Thymus (tissue), 11 donors: Measurements from ENCODE around the gene BMS1. TPM values are rescaled to one million over a fixed set of nuclear protein-coding genes. Genes with fewer than 3 reads are reported as not detected.
"Not testable (repeated sequence)": the region's sequence is repeated elsewhere in the genome, so short reads cannot be mapped to it uniquely, and the experiment has no call there.

Source experiments
- DNase-seq, 9 donors: peaks; one replicate each; pipeline ENCODE4 v3.0.0-alpha.2; 2013; ENCODE audit warnings: low spot score in 9 of 9, low read depth in 6 of 9, missing footprints in 1 of 9
- H3K27ac ChIP-seq, 2 donors: one replicate each; pipeline ENCODE4 v1.5.1; 2013; ENCODE audit warnings: control low read depth in 1 of 2, low read depth in 1 of 2, low read length in 1 of 2, mild to moderate bottlenecking in 1 of 2, moderate library complexity in 1 of 2
- H3K27me3 ChIP-seq, 2 donors: one replicate each; pipeline ENCODE4 v1.5.1; 2013; ENCODE audit warnings: low read length in 1 of 2; ENCODE audit not compliant: control insufficient read depth in 2 of 2, insufficient read depth in 1 of 2
- H3K36me3 ChIP-seq, 2 donors: one replicate each; pipeline ENCODE4 v1.5.1; 2013; ENCODE audit warnings: low read length in 1 of 2, mild to moderate bottlenecking in 1 of 2, moderate library complexity in 1 of 2; ENCODE audit not compliant: control insufficient read depth in 2 of 2, insufficient read depth in 2 of 2
- H3K4me1 ChIP-seq, 2 donors: one replicate each; pipeline ENCODE4 v1.5.1; 2013; ENCODE audit warnings: low read length in 2 of 2; ENCODE audit not compliant: control insufficient read depth in 2 of 2, insufficient read depth in 2 of 2
- H3K4me3 ChIP-seq, 2 donors: one replicate each; pipeline ENCODE4 v1.5.1; 2013; ENCODE audit warnings: low read length in 2 of 2, control low read depth in 1 of 2, mild to moderate bottlenecking in 1 of 2
- H3K9me3 ChIP-seq, 2 donors: one replicate each; pipeline ENCODE4 v1.5.1; 2013; ENCODE audit warnings: low read length in 1 of 2, mild to moderate bottlenecking in 1 of 2; ENCODE audit not compliant: control insufficient read depth in 2 of 2, insufficient read depth in 1 of 2
- WGBS: extraction: QIAGEN DNeasy Blood & Tissue Kit; methylation state at CpG from one replicate; pipeline ENCODE4 v1.1.7; 2013; 5-methylcytosine and 5-hydroxymethylcytosine counted together
- polyA plus RNA-seq: library from polyadenylated mRNA; stranded (reverse); fragments of 200-250 nt; gene quantifications from one replicate; pipeline ENCODE4 v1.2.3, GENCODE V29; 2013
- total RNA-seq: library from RNA; stranded (reverse); fragments of 120-200 nt; gene quantifications from one replicate; pipeline ENCODE4 v1.2.4, GENCODE V29; 2013
- donor health status: healthy.

BMS1 gene
- total and polyA plus RNA-seq, 2 donors: 10.1 to 15.0 TPM

DNA sequence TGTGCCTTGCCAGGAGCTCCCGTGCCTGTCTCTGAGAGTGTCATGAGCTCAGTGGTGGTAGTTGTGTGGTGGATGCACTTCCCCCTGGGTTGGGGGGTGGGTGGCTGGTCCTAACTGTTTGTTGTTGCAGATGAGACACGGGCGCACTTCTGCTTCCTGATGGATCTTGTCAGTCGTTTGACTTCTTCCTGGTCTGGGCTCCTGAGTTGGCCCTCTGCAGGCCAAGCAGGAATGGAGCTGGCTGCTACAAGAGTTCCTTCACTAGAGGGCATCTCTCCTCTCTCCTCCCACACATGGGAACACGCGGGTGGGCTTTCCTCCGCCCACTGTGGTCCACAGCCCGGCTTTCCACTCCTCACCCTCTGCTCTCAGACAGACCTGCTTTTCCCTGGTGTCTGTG lies 82.0 kb downstream of the BMS1 start:
- Histone ChIP-seq H3K27me3 (peaks cover 14 to 34% of the 10 kb centered on the region in 2 donors), H3K4me3 (no peak overlapping the region), H3K27ac (no peak overlapping the region), H3K9me3 (no peaks in the 10 kb centered on the region), H3K4me1 (peaks cover 0 to 3% of the 10 kb centered on the region in 2 donors), H3K36me3 (no peaks in the 10 kb centered on the region)
- DNase-seq: no peak
- WGBS: 26% methylated on average over 8 of the region's 8 CpGs

DNA sequence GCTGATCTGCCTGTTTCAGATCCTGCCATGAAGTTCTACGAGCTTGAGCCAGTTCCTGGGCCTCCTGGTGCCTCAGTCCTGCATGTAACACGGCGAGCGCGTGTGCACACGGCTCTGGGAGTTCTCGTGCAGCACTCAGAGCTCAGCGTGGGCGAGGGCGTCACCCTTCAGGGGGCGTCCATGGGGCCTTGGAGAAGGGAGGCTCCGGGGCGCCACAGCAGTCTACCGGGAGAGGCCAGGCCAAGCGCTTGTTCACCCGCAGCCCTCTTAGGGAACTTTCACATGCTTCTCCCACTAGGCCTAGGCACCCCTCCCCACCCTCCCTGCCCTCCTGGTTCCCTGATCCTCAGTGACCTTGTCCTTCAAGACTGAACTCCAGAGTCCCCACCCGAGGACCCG lies 83.1 kb downstream of the BMS1 start:
- Histone ChIP-seq H3K27ac (no peak overlapping the region), H3K36me3 (no peaks in the 10 kb centered on the region), H3K4me3 (no peak overlapping the region), H3K27me3 (peaks cover 14 to 34% of the 10 kb centered on the region in 2 donors), H3K9me3 (no peaks in the 10 kb centered on the region), H3K4me1 (peaks cover 0 to 3% of the 10 kb centered on the region in 2 donors)
- WGBS: 80% methylated on average over 18 of the region's 18 CpGs
- no peak for DNase-seq

DNA sequence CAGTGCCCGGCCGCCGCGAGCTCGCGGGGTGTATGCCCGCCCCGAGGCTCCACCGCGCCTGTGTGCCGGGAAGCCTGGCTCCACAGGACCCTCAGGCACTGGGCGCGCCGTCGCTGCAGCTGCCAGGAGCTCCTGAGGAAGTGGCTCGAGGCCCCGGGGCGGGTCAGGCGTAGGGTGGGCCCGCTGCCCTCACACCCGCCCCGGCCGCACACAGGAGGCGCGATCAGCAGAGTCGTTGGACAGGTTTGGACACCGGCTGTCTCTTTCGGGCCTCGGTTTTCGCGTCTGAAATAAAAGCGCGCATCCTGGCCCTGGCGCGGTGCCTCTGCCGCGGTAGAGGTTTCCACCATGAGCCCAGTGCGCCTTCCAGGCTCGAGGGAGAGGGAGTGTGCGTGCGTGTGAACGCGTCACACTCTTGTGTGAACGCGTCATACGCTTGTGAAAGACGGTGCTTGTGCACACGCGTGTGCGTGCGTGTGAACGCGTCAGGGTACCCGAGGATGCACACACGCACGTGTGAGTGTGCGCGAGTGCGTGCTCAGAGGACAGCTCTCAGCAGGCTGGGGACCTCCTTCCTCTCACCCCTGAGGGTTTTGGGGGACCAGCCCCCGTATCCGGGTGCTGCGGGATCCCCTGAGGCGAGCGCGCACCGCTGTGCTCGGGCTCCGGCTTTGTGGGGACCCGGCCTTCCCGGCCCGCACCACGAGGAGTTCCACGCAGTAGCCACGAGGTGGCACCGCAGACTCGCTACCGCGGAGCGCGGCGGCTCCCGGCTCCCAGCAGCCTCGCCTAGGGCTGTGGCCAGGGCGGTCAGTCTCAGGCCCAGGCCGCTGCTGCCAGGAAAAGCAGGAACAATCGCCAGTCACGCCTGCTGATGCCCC lies 83.8 kb downstream of the BMS1 start:
- peak in 7 of 9 donors; percentile 2 to 40 (median 10) for DNase-seq
- Histone ChIP-seq H3K4me3 (no peak overlapping the region), H3K27ac (no peak overlapping the region), H3K27me3 (peaks cover 14 to 34% of the 10 kb centered on the region in 2 donors), H3K9me3 (no peaks in the 10 kb centered on the region), H3K4me1 (peaks cover 0 to 3% of the 10 kb centered on the region in 2 donors), H3K36me3 (no peaks in the 10 kb centered on the region)
- WGBS: 4% methylated on average over 87 of the region's 87 CpGs

DNA sequence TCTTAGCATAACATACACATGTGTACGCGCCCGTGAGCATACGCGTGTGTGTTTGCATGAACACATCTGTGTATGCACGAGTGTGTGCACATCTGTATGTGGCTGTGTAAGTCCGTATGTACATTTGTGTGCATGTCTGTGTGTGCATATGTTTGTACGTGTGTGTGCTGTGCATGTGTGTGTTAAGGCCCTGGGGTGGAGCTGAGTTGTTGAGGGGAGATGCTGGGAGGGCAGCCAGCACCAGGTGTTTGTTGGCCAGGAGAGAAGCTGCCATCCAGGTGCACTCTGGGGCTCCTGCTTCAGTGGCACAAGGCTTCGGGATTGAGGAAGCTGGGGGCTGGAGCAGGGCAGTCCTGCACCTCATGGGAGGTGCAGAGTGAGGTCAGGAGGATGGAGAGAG lies 85.0 kb downstream of the BMS1 start:
- H3K4me1 ChIP-seq: peaks cover 0 to 3% of the 10 kb centered on the region in 2 donors
- no peaks in the 10 kb centered on the region for H3K36me3 ChIP-seq
- H3K27ac ChIP-seq: no peak overlapping the region
- WGBS: 96% methylated on average over 9 of the region's 9 CpGs
- DNase-seq: no peak
- H3K4me3 ChIP-seq: no peak overlapping the region
- H3K27me3 ChIP-seq: peaks cover 14 to 34% of the 10 kb centered on the region in 2 donors
- no peaks in the 10 kb centered on the region for H3K9me3 ChIP-seq

DNA sequence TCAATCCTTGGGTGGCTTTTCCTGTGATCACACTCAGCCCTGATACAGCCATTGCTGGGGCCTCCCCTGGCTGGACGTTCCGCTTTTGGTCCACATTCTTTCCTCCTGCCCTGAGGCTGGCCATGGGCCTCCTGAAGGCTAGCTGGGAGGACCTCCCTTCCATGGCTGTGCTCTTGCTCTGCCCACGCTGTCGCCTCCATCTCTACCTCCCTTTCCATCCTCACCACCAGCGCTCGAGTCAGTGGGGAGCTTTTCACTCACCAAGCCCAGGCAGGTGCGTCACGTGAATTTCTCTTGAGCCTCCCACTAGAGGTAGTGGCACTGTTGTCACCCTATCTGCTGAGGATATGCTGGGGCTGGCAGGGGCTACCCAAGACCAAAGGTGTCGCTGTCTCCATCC lies 85.9 kb downstream of the BMS1 start:
- WGBS: 96% methylated on average over 9 of the region's 9 CpGs
- H3K27ac ChIP-seq: no peak overlapping the region
- peaks cover 0 to 3% of the 10 kb centered on the region in 2 donors for H3K4me1 ChIP-seq
- H3K27me3 ChIP-seq: peaks cover 14 to 31% of the 10 kb centered on the region in 2 donors
- DNase-seq: no peak
- no peak overlapping the region for H3K4me3 ChIP-seq
- no peaks in the 10 kb centered on the region for H3K36me3 ChIP-seq
- no peaks in the 10 kb centered on the region for H3K9me3 ChIP-seq

DNA sequence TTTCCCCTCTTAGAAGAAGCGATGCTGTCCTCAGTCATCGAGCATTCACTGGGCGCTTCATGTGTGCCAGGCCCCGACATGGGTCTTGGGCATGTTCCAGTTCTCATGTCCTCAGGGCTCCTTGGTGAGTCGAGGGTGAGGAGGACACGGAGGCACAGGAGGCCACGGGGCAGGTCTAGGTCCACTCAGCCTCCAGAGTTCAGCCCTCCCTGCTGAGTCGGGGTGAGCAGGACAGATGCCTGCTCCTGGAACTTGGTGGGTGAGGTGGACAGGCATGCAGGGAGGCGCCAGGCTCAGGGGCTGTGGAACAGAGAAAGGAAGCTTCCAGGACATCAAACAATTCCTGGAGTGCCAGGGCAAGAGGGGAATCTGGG lies 87.4 kb downstream of the BMS1 start:
- 96% methylated on average over 9 of the region's 9 CpGs for WGBS
- H3K36me3 ChIP-seq: no peaks in the 10 kb centered on the region
- no peaks in the 10 kb centered on the region for H3K9me3 ChIP-seq
- H3K27me3 ChIP-seq: peaks cover 12 to 22% of the 10 kb centered on the region in 2 donors
- peaks cover 0 to 3% of the 10 kb centered on the region in 2 donors for H3K4me1 ChIP-seq
- H3K27ac ChIP-seq: no peak overlapping the region
- H3K4me3 ChIP-seq: no peak overlapping the region
- DNase-seq: no peak

DNA sequence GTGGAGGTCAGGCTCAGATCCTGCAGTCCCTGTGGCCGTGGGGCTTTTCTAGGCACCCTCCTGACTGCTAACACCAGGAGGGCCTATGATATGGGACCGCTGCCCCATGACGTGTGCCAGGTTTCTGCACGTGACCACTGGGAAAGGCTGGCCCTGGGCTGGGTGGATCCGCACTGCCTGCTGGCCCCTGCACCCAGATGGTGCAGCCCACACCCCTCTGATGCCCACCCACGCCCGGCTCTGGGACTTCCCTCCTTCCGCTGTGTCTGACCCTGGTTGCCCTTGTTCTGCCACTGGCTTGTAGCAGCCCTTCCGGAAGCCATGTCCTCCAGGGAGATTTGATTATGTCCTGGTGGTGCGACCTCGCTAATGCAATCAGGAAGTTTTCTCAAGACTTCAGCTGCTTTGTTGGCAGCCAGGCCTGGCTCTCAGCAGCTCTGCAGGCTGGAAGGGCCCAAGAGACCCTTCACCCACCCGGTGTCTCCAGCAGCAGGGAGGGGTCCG lies 88.6 kb downstream of the BMS1 start:
- not testable (repeated sequence) for H3K4me1 ChIP-seq, H3K9me3 ChIP-seq, H3K4me3 ChIP-seq, H3K36me3 ChIP-seq, H3K27ac ChIP-seq, H3K27me3 ChIP-seq, DNase-seq
- 90% methylated on average over 13 of the region's 13 CpGs for WGBS

DNA sequence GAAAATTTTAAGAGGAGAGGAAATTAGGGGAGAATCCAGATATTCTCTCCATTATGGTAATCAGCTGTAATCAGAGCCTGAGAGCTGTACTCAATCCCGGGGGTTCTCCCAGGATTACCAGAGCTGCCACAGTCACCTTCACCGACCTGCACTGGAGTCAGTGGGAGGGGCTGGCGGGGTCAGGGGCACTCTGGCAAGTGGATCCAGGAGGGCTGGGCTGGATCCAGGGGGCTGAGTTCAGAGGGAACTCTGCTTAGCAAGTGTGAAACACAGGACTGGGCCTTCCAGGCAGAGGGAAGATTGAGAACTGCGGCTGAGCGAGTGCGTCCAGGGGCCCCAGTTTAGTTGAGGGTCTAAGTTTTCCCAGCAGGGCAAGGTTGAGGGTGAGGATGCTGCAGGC lies 89.2 kb downstream of the BMS1 start:
- no peak overlapping the region for H3K4me3 ChIP-seq
- H3K4me1 ChIP-seq: no peaks in the 10 kb centered on the region
- no peak overlapping the region for H3K27ac ChIP-seq
- H3K36me3 ChIP-seq: no peaks in the 10 kb centered on the region
- H3K9me3 ChIP-seq: no peaks in the 10 kb centered on the region
- DNase-seq: no peak
- 96% methylated on average over 6 of the region's 6 CpGs for WGBS
- peaks cover 0 to 3% of the 10 kb centered on the region in 2 donors for H3K27me3 ChIP-seq

DNA sequence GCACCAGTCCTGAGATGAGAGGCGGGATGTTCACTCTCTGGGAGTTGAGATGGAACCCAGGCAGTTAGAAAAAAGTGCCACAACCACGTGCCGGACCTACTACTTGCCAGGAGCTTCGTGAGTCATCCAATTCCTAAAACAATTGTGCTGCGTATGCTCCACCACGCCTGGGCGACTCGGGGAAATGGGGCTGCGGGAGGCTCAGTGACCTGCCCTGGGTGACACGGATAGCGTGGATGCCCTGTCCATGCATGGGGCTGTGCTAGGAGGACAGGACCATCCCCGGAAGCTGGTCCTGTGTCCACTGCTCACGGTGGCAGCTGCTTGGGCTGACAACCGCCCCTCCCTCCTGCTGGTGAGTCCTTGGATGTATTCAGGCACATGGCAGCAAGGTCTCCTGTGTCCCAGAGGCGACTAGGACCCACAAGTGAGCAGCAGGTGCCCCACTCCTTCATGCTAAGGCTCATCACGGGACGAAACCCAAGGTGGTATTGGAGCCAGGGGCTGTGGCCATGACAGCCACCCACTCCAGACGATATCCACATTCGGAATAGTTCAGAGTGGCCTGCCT lies 90.4 kb downstream of the BMS1 start:
- DNase-seq: no peak
- WGBS: 93% methylated on average over 19 of the region's 19 CpGs
- Histone ChIP-seq H3K27ac (no peak overlapping the region), H3K36me3 (no peaks in the 10 kb centered on the region), H3K9me3 (no peaks in the 10 kb centered on the region), H3K4me1 (no peaks in the 10 kb centered on the region), H3K27me3 (no peaks in the 10 kb centered on the region), H3K4me3 (no peak overlapping the region)
